ENCODE measurements around the gene ZNF608.

DNA sequence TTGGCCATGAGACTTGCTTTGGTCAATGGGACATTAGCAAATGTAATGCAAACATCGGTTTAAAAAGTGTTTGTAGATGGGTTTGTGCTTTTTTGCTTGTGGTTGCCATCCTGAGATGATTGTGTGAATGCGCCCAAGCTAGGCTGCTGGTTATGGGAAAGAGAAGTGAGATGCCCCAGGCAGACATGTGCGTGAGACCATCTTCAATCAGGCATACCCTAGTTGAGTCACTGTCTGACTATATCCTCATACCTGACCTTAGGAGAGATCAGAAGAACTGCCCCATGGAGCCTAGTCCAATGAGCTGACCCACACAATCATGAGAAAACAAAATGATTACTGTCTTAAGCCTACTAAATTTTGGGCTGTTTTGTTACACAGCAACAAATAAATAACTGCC, 36.8 kb upstream of the ZNF608 start:
- TF ChIP-seq, protein P1, sequence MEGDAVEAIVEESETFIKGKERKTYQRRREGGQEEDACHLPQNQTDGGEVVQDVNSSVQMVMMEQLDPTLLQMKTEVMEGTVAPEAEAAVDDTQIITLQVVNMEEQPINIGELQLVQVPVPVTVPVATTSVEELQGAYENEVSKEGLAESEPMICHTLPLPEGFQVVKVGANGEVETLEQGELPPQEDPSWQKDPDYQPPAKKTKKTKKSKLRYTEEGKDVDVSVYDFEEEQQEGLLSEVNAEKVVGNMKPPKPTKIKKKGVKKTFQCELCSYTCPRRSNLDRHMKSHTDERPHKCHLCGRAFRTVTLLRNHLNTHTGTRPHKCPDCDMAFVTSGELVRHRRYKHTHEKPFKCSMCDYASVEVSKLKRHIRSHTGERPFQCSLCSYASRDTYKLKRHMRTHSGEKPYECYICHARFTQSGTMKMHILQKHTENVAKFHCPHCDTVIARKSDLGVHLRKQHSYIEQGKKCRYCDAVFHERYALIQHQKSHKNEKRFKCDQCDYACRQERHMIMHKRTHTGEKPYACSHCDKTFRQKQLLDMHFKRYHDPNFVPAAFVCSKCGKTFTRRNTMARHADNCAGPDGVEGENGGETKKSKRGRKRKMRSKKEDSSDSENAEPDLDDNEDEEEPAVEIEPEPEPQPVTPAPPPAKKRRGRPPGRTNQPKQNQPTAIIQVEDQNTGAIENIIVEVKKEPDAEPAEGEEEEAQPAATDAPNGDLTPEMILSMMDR (IDR thresholded peaks at IDR 0.05) = no peak
- TF ChIP-seq POLR2AphosphoS5 (IDR thresholded peaks at IDR 0.05) = no peak
